Embryonic facial prominence (tissue), 1 donor: ENCODE results near the gene IFT27.

ENCODE experiments used
- DNase-seq: peaks from one replicate; pipeline ENCODE4 v3.0.0-alpha.2; 2016; ENCODE audit errors: extremely low spot score

The IFT27 gene

GRCh38 chr22:36775964-36776669 is at the start of gene IFT27:
TSS of gene IFT27 (minus strand) at chr22:36776119. CDS start at chr22:36775707, 412 bp downstream.
- peak; percentile 99 for DNase-seq

- no peak for DNase-seq
Measured at GRCh38 chr22:36824655-36825054, 48.7 kb upstream of the IFT27 start.

- no peak for DNase-seq
Measured at GRCh38 chr22:36823186-36823839, 47.4 kb upstream of the IFT27 start.

GRCh38 chr22:36822581-36822980 is 46.7 kb upstream of the IFT27 start:
- no peak for DNase-seq

- DNase-seq, result no peak
Measured at GRCh38 chr22:36819112-36819511, 43.2 kb upstream of the IFT27 start.

- no peak for DNase-seq
Measured at GRCh38 chr22:36818010-36818642, 42.2 kb upstream of the IFT27 start.

GRCh38 chr22:36817525-36817848 is 41.6 kb upstream of the IFT27 start:
- no peak for DNase-seq

GRCh38 chr22:36816636-36817524 is 41.0 kb upstream of the IFT27 start, which contains the start of gene PVALB:
TSS of gene PVALB (minus strand) at chr22:36817035. CDS start at chr22:36817005, 30 bp downstream.
- no peak for DNase-seq

- no peak for DNase-seq
Measured at GRCh38 chr22:36816339-36816635, 40.4 kb upstream of the IFT27 start.

- DNase-seq, result no peak
Measured at GRCh38 chr22:36815558-36816338, 39.8 kb upstream of the IFT27 start.

- DNase-seq, result no peak
Measured at GRCh38 chr22:36814801-36815200, 38.9 kb upstream of the IFT27 start.

- DNase-seq, result no peak
Measured at GRCh38 chr22:36811094-36811800, 35.3 kb upstream of the IFT27 start.

GRCh38 chr22:36809351-36809750 is 33.4 kb upstream of the IFT27 start:
- no peak for DNase-seq

GRCh38 chr22:36808721-36809344 is 32.9 kb upstream of the IFT27 start:
- no peak for DNase-seq

- no peak for DNase-seq
Measured at GRCh38 chr22:36807627-36808026, 31.7 kb upstream of the IFT27 start.

- no peak for DNase-seq
Measured at GRCh38 chr22:36806835-36807234, 30.9 kb upstream of the IFT27 start.

GRCh38 chr22:36803358-36803757 is 27.4 kb upstream of the IFT27 start:
- no peak for DNase-seq

- DNase-seq, result no peak
Measured at GRCh38 chr22:36798674-36799066, 22.8 kb upstream of the IFT27 start.

GRCh38 chr22:36797911-36798673 is 22.2 kb upstream of the IFT27 start:
- no peak for DNase-seq

- DNase-seq, result no peak
Measured at GRCh38 chr22:36797374-36797773, 21.5 kb upstream of the IFT27 start.
